ENCODE data around the gene GABRG3. TPM values are rescaled to one million over a fixed set of nuclear protein-coding genes. Genes with fewer than 3 reads are reported as not detected.

The GABRG3 gene
- total and polyA plus RNA-seq, 2 of the 4 experiments (the other 2 are of a cell fraction) = not detected

GRCh38 chr15:27585041-27585640 lies 614.2 kb downstream of the GABRG3 start:
- no peak overlapping the region for H3K56ac ChIP-seq (ENCODE audit: extremely low read depth, insufficient read depth, low read length)
- no peaks in the 10 kb centered on the region for H3K27me3 ChIP-seq (ENCODE audit: control insufficient read depth, insufficient read depth, low read length)
- ChIA-PET CTCF (no interaction called here), POLR2A (ENCODE audit: unreplicated experiment) (no interaction called here)
- H3K4me1 ChIP-seq (ENCODE audit: control insufficient read depth, insufficient read depth, low read length) = no peaks in the 10 kb centered on the region
- intact Hi-C loops (cut with micrococcal nuclease) (no loop called here), dilution Hi-C loops (cut with HindIII; ENCODE audit: low sequenced_read_pairs, unreplicated experiment) (no loop called here), in situ Hi-C loops (cut with MboI; ENCODE audit: low sequenced_read_pairs) (no loop called here)
- no peak overlapping the region for H3K4me2 ChIP-seq (ENCODE audit: low read depth, low read length)
- H3K18ac ChIP-seq (ENCODE audit: low read depth, low read length) = no peak overlapping the region
- ATAC-seq (ENCODE audit: low read depth) (no peak), DNase-seq (no peak)
- H3K36me3 ChIP-seq (ENCODE audit: control insufficient read depth, insufficient read depth, low read length) = no peaks in the 10 kb centered on the region
- no peak overlapping the region for H2BK5ac ChIP-seq (ENCODE audit: low read depth, low read length, poor library complexity, severe bottlenecking)
- H2AK5ac ChIP-seq (ENCODE audit: low read depth, low read length) = no peak overlapping the region
- no peak overlapping the region for H2AK9ac ChIP-seq (replicated peaks; ENCODE audit: low read depth, low read length, poor library complexity)
- no peak overlapping the region for H3K9ac ChIP-seq (ENCODE audit: low read depth, low read length)
- no peak overlapping the region for H2BK120ac ChIP-seq (ENCODE audit: low read depth, low read length)
- TF ChIP-seq USF2 (IDR thresholded peaks at IDR 0.05; ENCODE audit: low read depth, low read length) (no peak), MAZ (IDR thresholded peaks at IDR 0.05; ENCODE audit: borderline replicate concordance, low read depth, low read length) (no peak), CTCF (conservative IDR thresholded peaks at IDR 0.05; ENCODE audit: low read depth, low read length) (no peak)
- H4K8ac ChIP-seq (ENCODE audit: low read depth in 2 of 2, low read length in 2 of 2) = no peak overlapping the region
- WGBS, 2 experiments (ENCODE audit: extremely low coverage in 2 of 2, insufficient read length in 1 of 2) = no CpG with 5 or more reads among the region's 6 CpGs
- peaks cover 13% of the 10 kb centered on the region for H3K9me3 ChIP-seq (ENCODE audit: control insufficient read depth, insufficient read depth, low read length)
- no peak overlapping the region for H3K27ac ChIP-seq (ENCODE audit: insufficient read depth, low read length)
- no peak overlapping the region for H2AFZ ChIP-seq (replicated peaks; ENCODE audit: low read length, poor library complexity)
- H4K5ac ChIP-seq (ENCODE audit: low read depth, low read length) = no peak overlapping the region
- H3K14ac ChIP-seq (replicated peaks; ENCODE audit: low read depth, low read length) = no peak overlapping the region
- no peak overlapping the region for H3K23ac ChIP-seq (ENCODE audit: low read depth, low read length)
- H3K4me3 ChIP-seq (ENCODE audit: insufficient read depth, low read depth, low read length) = no peak overlapping the region
- H4K91ac ChIP-seq (ENCODE audit: insufficient read depth, low read depth, low read length) = no peak overlapping the region
- no peak overlapping the region for H2BK20ac ChIP-seq (ENCODE audit: low read depth, low read length)
- H2BK15ac ChIP-seq (ENCODE audit: low read depth, low read length) = no peak overlapping the region
- BruUV-seq (replicated peaks) = no TSS peak
- H4K20me1 ChIP-seq (ENCODE audit: insufficient read depth, low read length) = no peaks in the 10 kb centered on the region
- no peaks in the 10 kb centered on the region for H3K9me1 ChIP-seq (ENCODE audit: insufficient read depth, low read length)
- no peaks in the 10 kb centered on the region for H3K79me1 ChIP-seq (ENCODE audit: low read depth in 1 of 2, low read length in 2 of 2)
- no peak overlapping the region for H3K4ac ChIP-seq (ENCODE audit: low read depth, low read length)

All from IMR-90 (cell line).